Naive thymus-derived CD8-positive, alpha-beta T cell (primary cell): ENCODE measurements around the gene ATXN2. TPM values are rescaled to one million over a fixed set of nuclear protein-coding genes. Genes with fewer than 3 reads are reported as not detected.
A peak's percentile ranks its signal among the peaks of the same experiment; 100 is the strongest.

Experiments
- ATAC-seq, 2 donors: fragments of 150-1000 bp; cut with Tn5 transposase in 1 of 2; sonication (Bioruptor Pico), chemical (Tn5 transposase) in 1 of 2; 1 replicate in 1 of 2; 2 replicates in 1 of 2; pipeline ENCODE4 v1.10.0; 2021; ENCODE audit warnings: mild to moderate bottlenecking in 2 of 2, moderate library complexity in 2 of 2
- POLR2A ChIA-PET: fragments of 350-600 bp; sonication (Branson Sonifier 250); formaldehyde crosslinking; loops from one replicate; lab custom pipeline; 2021; ENCODE audit warnings: antibody characterized with exemption; lab: Charles Lee
- DNase-seq, 10 donors: peaks; one replicate each; pipeline versions ENCODE4 v3.0.0 to v3.0.0-alpha.2; 2020 to 2022
- H3K27ac Mint-ChIP-seq, 10 donors: one replicate each; pipeline ENCODE4 v1.8.0; 2020 to 2022; ENCODE audit warnings: mild to moderate bottlenecking in 10 of 10, mixed read lengths in 10 of 10, moderate library complexity in 4 of 10, inconsistent platforms in 1 of 10
- H3K27me3 Mint-ChIP-seq, 5 donors: one replicate each; pipeline ENCODE4 v1.8.0; 2021 to 2022; ENCODE audit warnings: mixed read lengths in 5 of 5
- H3K36me3 Mint-ChIP-seq, 3 donors: one replicate each; pipeline ENCODE4 v1.8.0; 2020 to 2022; ENCODE audit warnings: mixed read lengths in 3 of 3, mild to moderate bottlenecking in 2 of 3, inconsistent platforms in 1 of 3
- H3K4me1 Mint-ChIP-seq, 4 donors: one replicate each; pipeline ENCODE4 v1.8.0; 2021 to 2022; ENCODE audit warnings: mixed read lengths in 4 of 4
- H3K4me3 Mint-ChIP-seq, 10 donors: one replicate each; pipeline ENCODE4 v1.8.0; 2020 to 2022; ENCODE audit warnings: mild to moderate bottlenecking in 10 of 10, mixed read lengths in 10 of 10, moderate library complexity in 6 of 10, inconsistent platforms in 1 of 10
- H3K9me3 Mint-ChIP-seq, 9 donors: one replicate each; pipeline ENCODE4 v1.8.0; 2020 to 2022; ENCODE audit warnings: mixed read lengths in 9 of 9, mild to moderate bottlenecking in 3 of 9, inconsistent platforms in 1 of 9, moderate library complexity in 1 of 9
- polyA plus RNA-seq, 3 donors: library from polyadenylated mRNA; unstranded; fragments of 300-500 nt; fragmentation: Illumina TruSeq; gene quantifications; one replicate each; pipeline ENCODE4 v1.2.3, GENCODE V29; 2021
- total RNA-seq, 8 experiments: library from RNA in 2 of 8; stranded (reverse) in 2 of 8; gene quantifications; one replicate each; pipeline ENCODE4 v1.2.3 and lab custom pipeline; 2021 to 2026

ATXN2 gene
- total and polyA plus RNA-seq, 5 experiments from 2014 or later, result 14.5 to 63.0 (median 27.4) TPM

- H3K9me3 Mint-ChIP-seq, result no peaks in the 10 kb centered on the region
- ATAC-seq, result peak in 1 of 2 donors; percentile 2
- no peaks in the 10 kb centered on the region for H3K27me3 Mint-ChIP-seq
- peaks cover 29 to 86% (median 72%) of the 10 kb centered on the region in 4 donors for H3K4me1 Mint-ChIP-seq
- peak overlapping the region in 9 of 10 donors; percentile 39 to 77 (median 71) for H3K4me3 Mint-ChIP-seq
- POLR2A ChIA-PET, result interaction anchor here (0.9 to 5.5 kb wide), 9 partner anchors 10 to 76 kb away, joined by 3 to 46 read pairs (median 6); partner anchors contain the start of gene SH2B3
- peak overlapping the region; percentile 73 to 95 (median 90) for H3K27ac Mint-ChIP-seq
- H3K36me3 Mint-ChIP-seq, result peaks cover 0 to 33% (median 4%) of the 10 kb centered on the region in 3 donors
- no peak for DNase-seq
Measured at GRCh38 chr12:111444314-111444924, 154.7 kb downstream of the ATXN2 start.

GRCh38 chr12:111443586-111443985, 155.5 kb downstream of the ATXN2 start:
- Mint-ChIP-seq H3K4me1 (peaks cover 27 to 83% (median 74%) of the 10 kb centered on the region in 4 donors), H3K27me3 (no peaks in the 10 kb centered on the region), H3K36me3 (peaks cover 0 to 27% (median 4%) of the 10 kb centered on the region in 3 donors), H3K4me3 (peak overlapping the region in 5 of 10 donors; percentile 7 to 56 (median 9)), H3K27ac (peak overlapping the region in 7 of 10 donors; percentile 17 to 91 (median 78)), H3K9me3 (no peaks in the 10 kb centered on the region)
- ATAC-seq (no peak), DNase-seq (no peak)
- POLR2A ChIA-PET, result interaction anchor here (2.5 to 5.5 kb wide), 4 partner anchors 9 to 40 kb away, joined by 8 to 46 read pairs (median 20); no protein-coding TSS in a partner anchor

GRCh38 chr12:111443086-111443485, 156.0 kb downstream of the ATXN2 start:
- no peak for ATAC-seq
- Mint-ChIP-seq H3K27ac (peak overlapping the region in 9 of 10 donors; percentile 8 to 91 (median 66)), H3K4me1 (peaks cover 31 to 83% (median 77%) of the 10 kb centered on the region in 4 donors), H3K4me3 (peak overlapping the region in 4 of 10 donors; percentile 7 to 17 (median 12)), H3K36me3 (peaks cover 0 to 24% (median 4%) of the 10 kb centered on the region in 3 donors), H3K9me3 (no peaks in the 10 kb centered on the region), H3K27me3 (no peaks in the 10 kb centered on the region)
- no peak for DNase-seq
- POLR2A ChIA-PET, result interaction anchor here (2.9 to 5.5 kb wide), 3 partner anchors 8 to 39 kb away, joined by 10 to 46 read pairs (median 29); no protein-coding TSS in a partner anchor

- H3K27ac Mint-ChIP-seq, result peak overlapping the region; percentile 13 to 91 (median 64)
- H3K4me3 Mint-ChIP-seq, result peak overlapping the region in 2 of 10 donors; percentile 9 to 17
- ATAC-seq, result no peak
- H3K4me1 Mint-ChIP-seq, result peaks cover 35 to 87% (median 80%) of the 10 kb centered on the region in 4 donors
- POLR2A ChIA-PET, result interaction anchor here (1.1 to 5.5 kb wide), 4 partner anchors 8 to 75 kb away, joined by 3 to 46 read pairs (median 20); no protein-coding TSS in a partner anchor
- H3K9me3 Mint-ChIP-seq, result no peaks in the 10 kb centered on the region
- H3K36me3 Mint-ChIP-seq, result peaks cover 0 to 21% (median 4%) of the 10 kb centered on the region in 3 donors
- H3K27me3 Mint-ChIP-seq, result no peaks in the 10 kb centered on the region
- DNase-seq, result no peak
Measured at GRCh38 chr12:111442301-111443045, 156.6 kb downstream of the ATXN2 start.

GRCh38 chr12:111441107-111441928, 157.8 kb downstream of the ATXN2 start:
- DNase-seq, result no peak
- POLR2A ChIA-PET, result interaction anchor here (1.1 to 3.9 kb wide), 4 partner anchors 9 to 38 kb away, joined by 4 to 22 read pairs (median 8); no protein-coding TSS in a partner anchor
- Mint-ChIP-seq H3K27ac (peak overlapping the region in 5 of 10 donors; percentile 22 to 98 (median 75)), H3K9me3 (no peaks in the 10 kb centered on the region), H3K36me3 (peaks cover 0 to 13% (median 0%) of the 10 kb centered on the region in 3 donors), H3K4me1 (peaks cover 39 to 94% (median 88%) of the 10 kb centered on the region in 4 donors), H3K4me3 (no peak overlapping the region), H3K27me3 (no peaks in the 10 kb centered on the region)
- ATAC-seq, result no peak

- ATAC-seq, result no peak
- H3K4me3 Mint-ChIP-seq, result no peak overlapping the region
- H3K36me3 Mint-ChIP-seq, result peaks cover 0 to 13% (median 0%) of the 10 kb centered on the region in 3 donors
- H3K27me3 Mint-ChIP-seq, result no peaks in the 10 kb centered on the region
- H3K4me1 Mint-ChIP-seq, result peaks cover 44 to 94% (median 88%) of the 10 kb centered on the region in 4 donors
- no peaks in the 10 kb centered on the region for H3K9me3 Mint-ChIP-seq
- POLR2A ChIA-PET, result interaction anchor here (1.1 to 3.9 kb wide), 4 partner anchors 10 to 37 kb away, joined by 4 to 22 read pairs (median 5); no protein-coding TSS in a partner anchor
- peak overlapping the region in 9 of 10 donors; percentile 47 to 98 (median 66) for H3K27ac Mint-ChIP-seq
- DNase-seq, result no peak
Measured at GRCh38 chr12:111440631-111441030, 158.5 kb downstream of the ATXN2 start.

- DNase-seq (no peak), ATAC-seq (no peak)
- Mint-ChIP-seq H3K4me1 (peaks cover 44 to 94% (median 88%) of the 10 kb centered on the region in 4 donors), H3K9me3 (no peaks in the 10 kb centered on the region), H3K36me3 (peaks cover 0 to 13% (median 0%) of the 10 kb centered on the region in 3 donors), H3K4me3 (peak overlapping the region in 3 of 10 donors; percentile 4 to 34 (median 15)), H3K27ac (peak overlapping the region in 8 of 10 donors; percentile 40 to 98 (median 66)), H3K27me3 (no peaks in the 10 kb centered on the region)
- POLR2A ChIA-PET, result interaction anchor here (0.5 to 3.9 kb wide), 5 partner anchors 10 to 37 kb away, joined by 3 to 22 read pairs (median 5); no protein-coding TSS in a partner anchor
Measured at GRCh38 chr12:111440152-111440551, 159.0 kb downstream of the ATXN2 start.

GRCh38 chr12:111439657-111440151, 159.4 kb downstream of the ATXN2 start:
- Mint-ChIP-seq H3K27ac (peak overlapping the region in 7 of 10 donors; percentile 47 to 98 (median 66)), H3K27me3 (no peaks in the 10 kb centered on the region), H3K36me3 (peaks cover 0 to 13% (median 0%) of the 10 kb centered on the region in 3 donors), H3K4me1 (peaks cover 41 to 94% (median 88%) of the 10 kb centered on the region in 4 donors), H3K4me3 (peak overlapping the region in 3 of 10 donors; percentile 4 to 34 (median 15)), H3K9me3 (no peaks in the 10 kb centered on the region)
- DNase-seq (no peak), ATAC-seq (no peak)
- POLR2A ChIA-PET, result interaction anchor here (0.5 to 3.9 kb wide), 5 partner anchors 11 to 36 kb away, joined by 3 to 22 read pairs (median 5); no protein-coding TSS in a partner anchor

GRCh38 chr12:111438481-111438880, 160.6 kb downstream of the ATXN2 start:
- ATAC-seq, result peak; percentile 29 to 31
- DNase-seq, result peak; percentile 67 to 87 (median 76)
- Mint-ChIP-seq H3K4me1 (peaks cover 44 to 94% (median 87%) of the 10 kb centered on the region in 4 donors), H3K27me3 (no peaks in the 10 kb centered on the region), H3K27ac (peak overlapping the region; percentile 93 to 100 (median 98)), H3K9me3 (no peaks in the 10 kb centered on the region), H3K36me3 (peaks cover 0 to 13% (median 0%) of the 10 kb centered on the region in 3 donors), H3K4me3 (peak overlapping the region; percentile 16 to 84 (median 68))
- POLR2A ChIA-PET, result interaction anchor here (3.9 kb wide), 1 partner anchor 10 kb away, joined by 22 read pairs; no protein-coding TSS in a partner anchor

- H3K9me3 Mint-ChIP-seq, result no peaks in the 10 kb centered on the region
- ATAC-seq (no peak), DNase-seq (peak in 2 of 10 donors; percentile 35 to 65)
- H3K27ac Mint-ChIP-seq, result peak overlapping the region; percentile 95 to 100 (median 99)
- H3K4me1 Mint-ChIP-seq, result peaks cover 41 to 93% (median 87%) of the 10 kb centered on the region in 4 donors
- peak overlapping the region in 7 of 10 donors; percentile 45 to 84 (median 71) for H3K4me3 Mint-ChIP-seq
- H3K27me3 Mint-ChIP-seq, result no peaks in the 10 kb centered on the region
- peaks cover 0 to 13% (median 0%) of the 10 kb centered on the region in 3 donors for H3K36me3 Mint-ChIP-seq
- POLR2A ChIA-PET, result interaction anchor here (1.0 to 3.9 kb wide), 3 partner anchors 9 to 33 kb away, joined by 3 to 22 read pairs (median 4); no protein-coding TSS in a partner anchor
Measured at GRCh38 chr12:111437816-111438454, 161.2 kb downstream of the ATXN2 start.
